HG03558 (cell line): Measurements from ENCODE around the gene KANK2.

ENCODE experiments used
- ATAC-seq: cut with Tn5 transposase; IDR thresholded peaks from one replicate; pipeline ENCODE4 v1.9.1; 2021; ENCODE audit warnings: moderate number of reproducible peaks; ENCODE audit not compliant: unreplicated experiment; ENCODE audit errors: extremely low read depth

The KANK2 gene

GRCh38 chr19:11115042-11115441 lies 82.3 kb downstream of the KANK2 start:
- no peak for ATAC-seq
